GM19324 (cell line): ENCODE measurements around the gene FBXO17.
A peak's percentile ranks its signal among the peaks of the same experiment; 100 is the strongest.

ENCODE experiments used
- ATAC-seq: cut with Tn5 transposase; IDR thresholded peaks from one replicate; pipeline ENCODE4 v1.9.1; 2021; ENCODE audit warnings: mild to moderate bottlenecking, moderate library complexity; ENCODE audit not compliant: unreplicated experiment, low FRiP score

FBXO17 gene

GRCh38 chr19:38918526-38918925 is 57.0 kb downstream of the FBXO17 start:
- ATAC-seq, result no peak

GRCh38 chr19:38917921-38918491 is 57.5 kb downstream of the FBXO17 start:
- no peak for ATAC-seq

GRCh38 chr19:38917516-38917915 is 58.0 kb downstream of the FBXO17 start:
- ATAC-seq, result no peak

DNA sequence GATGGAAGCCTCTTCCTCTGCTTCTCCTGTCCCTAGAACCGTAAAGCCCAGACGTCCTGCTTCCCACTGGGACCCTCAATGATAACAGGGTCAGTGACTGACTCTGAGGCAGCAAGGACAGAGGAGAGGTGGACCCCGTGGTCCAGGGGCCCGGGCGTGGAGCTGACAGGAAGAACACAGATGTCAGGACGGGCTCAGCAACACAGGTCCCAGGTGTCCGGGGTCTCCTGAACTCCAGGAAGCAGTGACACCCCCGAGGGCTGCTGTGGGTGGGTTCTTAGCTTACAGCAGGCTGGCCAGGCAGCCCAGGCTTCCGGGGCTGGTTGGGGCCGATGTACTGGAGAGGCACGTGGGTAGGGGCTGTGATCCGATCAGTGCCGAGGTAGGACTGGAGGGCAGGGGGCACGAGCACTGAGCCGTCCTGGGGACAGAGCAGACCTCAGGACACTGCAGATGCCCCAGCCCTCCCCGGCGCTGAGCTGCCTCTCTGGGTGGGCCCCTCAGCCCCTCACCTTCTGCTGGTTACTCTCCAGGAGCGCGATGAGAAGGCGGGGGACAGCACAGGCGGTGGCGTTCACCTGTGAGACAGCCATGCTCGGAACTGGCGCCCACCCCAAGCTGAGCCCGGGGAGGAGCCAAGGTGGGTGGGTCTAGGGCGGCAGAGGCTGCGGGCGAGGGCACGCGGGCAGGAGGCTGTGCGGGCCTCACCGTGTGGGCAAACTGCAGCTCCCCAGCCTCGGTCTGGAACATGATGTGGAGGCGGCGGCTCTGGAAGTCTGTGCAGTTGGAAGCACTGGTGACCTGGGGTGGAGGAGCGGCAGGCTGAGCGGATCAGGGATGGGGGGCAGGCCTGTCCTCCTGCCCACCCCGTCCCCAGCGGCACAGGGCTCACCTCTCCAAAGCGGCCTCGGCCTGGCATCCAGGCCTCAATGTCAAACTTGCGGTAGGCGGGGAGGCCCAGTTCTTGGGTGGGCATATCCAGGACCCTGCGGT is 59.9 kb downstream of the FBXO17 start:
- ATAC-seq, result no peak

DNA sequence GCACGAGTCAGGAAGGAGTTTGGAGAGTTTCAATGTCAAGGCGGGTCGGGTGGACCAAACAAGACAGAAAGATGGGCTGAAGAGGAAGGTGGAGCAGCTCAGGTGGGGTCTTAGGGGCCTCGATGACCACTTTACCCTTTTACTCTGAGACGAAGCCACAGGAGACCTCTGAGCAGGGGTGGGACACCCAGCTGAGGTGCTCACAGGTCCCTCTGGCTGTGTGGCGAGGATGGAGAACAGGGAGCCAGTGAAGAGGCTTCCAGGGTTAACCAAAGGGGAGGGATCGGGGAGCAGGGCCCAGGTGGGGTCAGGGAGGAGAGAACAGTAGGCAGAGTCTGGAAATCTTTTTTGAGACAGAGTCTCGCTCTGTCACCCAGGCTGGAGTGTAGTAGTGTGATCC is 61.6 kb downstream of the FBXO17 start:
- no peak for ATAC-seq

- ATAC-seq, result no peak
Measured at GRCh38 chr19:38912600-38913514, 62.7 kb downstream of the FBXO17 start.

DNA sequence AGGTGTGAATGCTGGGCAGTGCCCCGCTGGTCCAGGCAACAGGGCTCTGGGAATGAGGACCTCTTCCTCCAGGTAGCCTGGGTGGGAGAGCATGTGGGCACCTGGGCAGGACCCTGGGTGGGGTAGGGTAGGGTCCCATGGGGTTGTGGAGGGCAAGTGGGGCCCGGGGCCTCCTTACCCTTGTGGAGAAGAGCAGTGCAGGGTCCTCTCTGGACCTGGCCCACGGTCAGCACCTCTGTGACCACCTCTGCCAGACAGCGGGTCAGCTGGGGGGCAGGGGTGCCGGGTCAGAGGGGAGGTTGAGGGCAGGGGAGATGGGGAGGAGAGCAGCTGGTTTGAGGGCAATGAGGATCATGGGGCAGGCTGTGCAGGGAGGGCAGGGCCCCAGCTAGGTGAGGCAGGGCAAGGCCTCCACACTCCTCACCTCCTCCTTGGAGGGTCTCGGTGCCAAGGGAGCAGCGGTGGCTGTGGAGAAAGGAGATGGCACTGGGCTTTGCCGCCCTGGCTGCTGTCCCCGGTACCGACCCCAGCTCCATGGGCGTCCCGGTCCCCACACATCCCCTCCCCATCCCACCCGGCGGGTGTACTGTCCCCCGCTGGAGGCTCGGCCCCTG is 64.0 kb downstream of the FBXO17 start:
- no peak for ATAC-seq

- ATAC-seq, result no peak
Measured at GRCh38 chr19:38910488-38910887, 65.1 kb downstream of the FBXO17 start.

GRCh38 chr19:38908911-38909310 is 66.6 kb downstream of the FBXO17 start:
- ATAC-seq, result no peak

GRCh38 chr19:38907670-38908069 is 67.9 kb downstream of the FBXO17 start:
- no peak for ATAC-seq

DNA sequence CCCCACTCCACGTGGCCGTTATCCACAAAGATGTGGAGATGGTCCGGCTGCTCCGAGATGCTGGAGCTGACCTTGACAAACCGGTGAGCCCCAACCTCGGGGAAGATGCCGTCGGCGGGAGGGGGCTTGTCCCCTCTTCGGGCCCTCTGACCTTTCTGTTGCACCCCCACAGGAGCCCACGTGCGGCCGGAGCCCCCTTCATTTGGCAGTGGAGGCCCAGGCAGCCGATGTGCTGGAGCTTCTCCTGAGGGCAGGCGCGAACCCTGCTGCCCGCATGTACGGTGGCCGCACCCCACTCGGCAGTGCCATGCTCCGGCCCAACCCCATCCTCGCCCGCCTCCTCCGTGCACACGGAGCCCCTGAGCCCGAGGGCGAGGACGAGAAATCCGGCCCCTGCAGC is 68.3 kb downstream of the FBXO17 start:
- ATAC-seq, result no peak

GRCh38 chr19:38905620-38906019 is 69.9 kb downstream of the FBXO17 start:
- no peak for ATAC-seq

DNA sequence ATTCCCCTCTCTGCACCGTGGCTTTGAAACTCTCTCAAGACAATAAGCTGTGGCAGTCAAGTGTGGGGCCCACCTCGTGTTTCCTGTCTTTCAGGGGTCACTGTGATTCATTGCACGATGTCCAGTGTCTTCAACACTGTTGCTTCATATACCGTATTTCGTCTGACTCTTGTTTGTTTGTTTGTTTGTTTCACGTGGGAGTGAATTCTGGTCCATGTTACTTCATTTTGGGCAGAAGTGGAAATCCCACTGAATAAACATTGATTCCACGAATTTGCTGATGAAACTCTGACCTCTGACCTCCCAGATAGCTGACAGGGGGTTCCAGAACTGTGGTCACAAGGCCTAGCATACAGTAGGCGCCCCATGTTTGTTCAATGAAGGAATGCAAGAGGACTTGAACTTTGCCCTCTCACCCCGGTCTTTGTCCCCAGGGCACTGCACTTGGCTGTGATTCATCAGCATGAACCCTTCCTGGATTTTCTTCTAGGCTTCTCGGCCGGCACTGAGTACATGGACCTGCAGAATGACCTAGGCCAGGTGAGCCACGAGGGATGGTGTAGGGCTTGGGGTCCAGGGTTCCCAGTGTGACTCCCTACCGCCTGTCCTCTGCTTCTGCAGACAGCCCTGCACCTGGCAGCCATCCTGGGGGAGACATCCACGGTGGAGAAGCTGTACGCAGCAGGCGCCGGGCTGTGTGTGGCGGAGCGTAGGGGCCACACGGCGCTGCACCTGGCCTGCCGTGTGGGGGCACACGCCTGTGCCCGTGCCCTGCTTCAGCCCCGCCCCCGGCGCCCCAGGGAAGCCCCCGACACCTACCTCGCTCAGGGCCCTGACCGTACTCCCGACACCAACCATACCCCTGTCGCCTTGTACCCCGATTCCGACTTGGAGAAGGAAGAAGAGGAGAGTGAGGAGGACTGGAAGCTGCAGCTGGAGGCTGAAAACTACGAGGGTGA is 70.7 kb downstream of the FBXO17 start:
- no peak for ATAC-seq

- no peak for ATAC-seq
Measured at GRCh38 chr19:38901683-38902082, 73.9 kb downstream of the FBXO17 start.

DNA sequence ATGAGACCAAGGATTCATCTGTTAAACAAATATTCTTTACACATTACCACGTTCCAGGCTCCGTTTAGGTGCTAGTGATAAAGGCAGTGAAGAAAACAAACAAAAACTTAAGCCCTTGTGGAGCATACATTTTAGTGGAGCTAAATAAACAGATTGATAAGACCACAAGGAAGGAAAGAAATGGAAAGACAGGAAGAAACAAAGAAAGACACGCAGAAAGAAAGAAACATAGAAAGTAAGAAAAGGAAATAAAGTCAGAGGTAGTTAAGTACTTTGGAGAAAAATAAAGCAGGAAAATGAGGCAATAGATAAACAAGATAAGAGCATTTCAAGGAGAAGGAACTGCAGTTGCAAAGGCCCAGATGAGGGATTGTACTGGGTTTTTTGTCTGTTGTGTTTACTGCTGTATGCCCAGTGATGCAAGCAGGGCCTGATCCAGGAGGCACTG is 74.8 kb downstream of the FBXO17 start:
- no peak for ATAC-seq

DNA sequence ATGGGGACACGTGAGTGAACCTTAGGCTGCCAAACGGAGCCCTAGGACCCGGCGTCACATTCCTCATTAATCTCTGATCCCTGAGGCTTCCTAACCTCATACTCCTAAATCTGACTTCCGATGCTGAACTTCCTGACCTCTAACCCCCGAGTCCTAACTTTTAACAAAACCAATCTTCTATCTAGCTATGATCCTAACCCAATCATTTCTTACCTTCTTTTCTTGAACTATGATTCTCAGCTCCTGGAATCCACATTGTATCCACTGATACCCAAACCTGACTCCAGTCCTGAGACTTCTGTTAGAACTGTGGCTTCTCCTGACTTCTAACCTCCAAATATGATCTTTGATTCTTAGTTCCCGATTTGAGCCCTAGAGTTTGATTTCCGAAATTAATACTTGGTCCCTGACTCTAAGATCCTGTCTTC is 75.3 kb downstream of the FBXO17 start:
- ATAC-seq, result no peak

GRCh38 chr19:38899447-38900201 is 75.9 kb downstream of the FBXO17 start, which contains the start of the genes NFKBIB and SIRT2:
Gene NFKBIB, plus strand, starts transcription at chr19:38899969. Its CDS starts 64 bp downstream, at chr19:38900033.
Gene SIRT2, minus strand, starts transcription at chr19:38899618. Its CDS starts 97 bp downstream, at chr19:38899521.
- peak; percentile 94 for ATAC-seq

DNA sequence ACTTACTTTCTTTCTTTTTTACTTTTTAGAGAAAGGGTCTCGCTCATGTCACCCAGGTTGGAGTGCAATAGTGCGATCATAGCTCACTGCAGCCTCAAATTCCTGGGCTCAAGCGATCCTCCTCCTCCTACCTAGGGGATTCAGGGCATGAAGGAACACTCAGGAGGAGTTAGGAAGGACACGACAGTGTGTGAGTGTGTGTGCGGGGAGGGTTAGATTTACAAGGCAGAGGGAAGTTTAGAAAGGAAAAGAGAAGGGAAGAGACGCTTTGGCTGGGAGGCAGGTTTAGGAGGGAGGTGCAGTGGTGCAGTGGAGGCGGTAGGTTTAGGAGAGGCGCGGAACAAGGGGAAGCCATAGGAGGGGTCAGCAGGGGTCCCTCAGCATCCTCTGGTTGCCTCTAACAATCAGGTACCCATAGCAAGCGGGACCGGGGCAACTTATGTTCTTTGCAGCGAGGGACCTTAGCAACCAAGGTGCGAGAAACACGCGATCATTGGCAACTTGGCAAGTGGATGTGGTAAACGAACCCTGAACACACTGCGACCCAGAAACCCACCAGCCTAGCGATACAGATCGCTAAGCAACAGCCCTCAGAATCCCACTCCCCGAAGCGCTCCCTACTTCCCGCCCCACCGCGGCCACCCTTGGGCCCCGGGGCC is 76.6 kb downstream of the FBXO17 start:
- ATAC-seq, result peak; percentile 2
